ENCODE measurements around the gene GLOD5. TPM values are rescaled to one million over a fixed set of nuclear protein-coding genes. Genes with fewer than 3 reads are reported as not detected.

Gene GLOD5
- total RNA-seq, 4 donors from 2014 or later = 1.2 to 3.3 TPM; not detected in 2

- Histone ChIP-seq H3K27ac (no peak overlapping the region), H3K36me3 (no peaks in the 10 kb centered on the region), H3K27me3 (no peaks in the 10 kb centered on the region), H3K4me3 (replicated peaks in 1 of 3) (no peak overlapping the region), H3K4me1 (peaks cover 0 to 4% of the 10 kb centered on the region in 2 donors), H3K9me3 (no peaks in the 10 kb centered on the region)
- intact Hi-C loops (cut with DNase I) = no loop called here
- TF ChIP-seq POLR2A (IDR thresholded peaks at IDR 0.05) (no peak), CTCF (IDR thresholded peaks at IDR 0.05) (no peak)
- no peak for DNase-seq
- WGBS, 2 donors = 94 to 97% methylated on average over 2 to 8 of the region's 8 CpGs
Measured at GRCh38 chrX:48741834-48742233, 19.7 kb upstream of the GLOD5 start.

DNA sequence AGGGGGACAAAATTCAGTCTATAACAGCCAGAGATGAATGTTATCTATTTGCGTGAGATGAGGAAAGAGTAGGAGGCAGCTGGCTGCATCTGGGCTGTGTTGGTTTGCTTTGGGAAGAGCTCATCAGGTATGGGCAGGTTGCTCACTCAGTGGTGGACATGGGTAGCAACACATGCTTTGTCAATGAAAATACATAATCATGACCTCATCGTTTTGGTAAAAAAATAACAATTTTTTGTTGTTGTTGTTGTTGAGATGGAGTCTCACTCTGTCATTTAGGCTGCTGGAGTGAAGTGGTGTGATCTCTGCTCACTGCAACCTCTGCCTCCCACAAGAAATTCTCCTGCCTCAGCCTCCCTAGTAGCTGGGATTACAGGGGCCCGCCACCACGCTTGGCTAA lies 16.3 kb upstream of the GLOD5 start:
- no peaks in the 10 kb centered on the region for H3K36me3 ChIP-seq
- H3K9me3 ChIP-seq = no peaks in the 10 kb centered on the region
- H3K4me1 ChIP-seq = no peaks in the 10 kb centered on the region
- WGBS, 2 donors = 85 to 96% methylated on average over 4 of the region's 4 CpGs
- no peak overlapping the region for H3K4me3 ChIP-seq (replicated peaks in 1 of 3)
- no peak for TF ChIP-seq POLR2A (IDR thresholded peaks at IDR 0.05)
- no peak for TF ChIP-seq CTCF (IDR thresholded peaks at IDR 0.05)
- no peak overlapping the region for H3K27ac ChIP-seq
- intact Hi-C loops (cut with DNase I) = no loop called here
- no peaks in the 10 kb centered on the region for H3K27me3 ChIP-seq
- DNase-seq = no peak

DNA sequence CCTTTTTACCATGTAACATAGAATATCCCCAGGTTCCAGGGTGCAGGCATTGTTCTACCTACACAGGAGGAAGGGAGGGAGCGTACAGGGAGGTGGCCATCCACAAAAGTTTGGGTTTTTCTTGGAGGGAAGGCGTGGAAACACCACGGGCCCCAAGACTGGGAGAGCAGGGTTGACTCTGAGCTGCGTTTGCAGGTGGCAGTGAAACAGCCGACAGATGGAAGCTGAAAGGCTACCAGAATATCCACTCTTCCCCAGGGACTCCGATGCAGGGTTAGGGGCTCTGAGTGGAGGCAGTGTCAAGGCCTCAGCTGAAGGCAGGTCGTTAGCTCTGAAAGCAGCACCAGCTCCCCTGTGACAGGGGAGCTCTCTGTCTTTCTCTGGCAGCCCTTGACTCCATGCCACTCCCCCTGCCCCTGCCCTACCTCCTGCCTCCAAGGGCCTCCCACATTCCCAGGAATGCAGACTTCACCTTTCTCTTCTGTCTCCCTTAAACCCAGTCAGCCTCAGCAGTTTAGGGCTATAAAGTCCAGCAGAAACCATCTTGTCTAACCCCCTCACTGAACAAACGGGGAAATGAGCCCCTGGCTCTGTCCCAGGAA lies 14.0 kb upstream of the GLOD5 start:
- no peak for TF ChIP-seq POLR2A (IDR thresholded peaks at IDR 0.05)
- no peak for TF ChIP-seq CTCF (IDR thresholded peaks at IDR 0.05)

DNA sequence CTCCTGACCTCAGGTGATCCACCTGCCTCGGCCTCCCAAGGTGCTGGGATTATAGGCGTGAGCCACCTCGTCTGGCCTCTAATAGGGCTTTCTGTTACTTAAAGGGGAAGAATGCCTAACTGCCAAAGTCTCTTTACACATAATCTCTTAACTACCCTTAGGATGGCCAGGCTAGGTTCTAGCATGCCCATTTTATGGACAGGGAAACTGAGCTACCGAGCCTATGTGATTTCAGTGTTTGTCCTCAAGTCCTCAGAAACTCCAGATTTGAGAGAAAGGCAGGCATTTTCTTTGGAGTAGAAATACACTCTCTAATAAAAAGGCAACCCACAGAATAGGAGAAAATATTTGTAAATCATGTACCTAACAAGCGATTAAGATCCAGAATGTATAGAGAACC lies 12.4 kb upstream of the GLOD5 start:
- 88 to 95% methylated on average over 5 of the region's 5 CpGs for WGBS, 2 donors

More for the DNA sequence above, 14.0 kb upstream of the GLOD5 start:
- H3K9me3 ChIP-seq = no peaks in the 10 kb centered on the region
- DNase-seq = no peak
- intact Hi-C loops (cut with DNase I) = no loop called here
- H3K27ac ChIP-seq = no peak overlapping the region
- no peaks in the 10 kb centered on the region for H3K27me3 ChIP-seq
- H3K4me3 ChIP-seq (replicated peaks in 1 of 3) = no peak overlapping the region
- WGBS, 2 donors = 75 to 85% methylated on average over 6 to 8 of the region's 8 CpGs
- H3K4me1 ChIP-seq = no peaks in the 10 kb centered on the region
- no peaks in the 10 kb centered on the region for H3K36me3 ChIP-seq

More for the DNA sequence above, 12.4 kb upstream of the GLOD5 start:
- H3K27ac ChIP-seq = no peak overlapping the region
- no peaks in the 10 kb centered on the region for H3K36me3 ChIP-seq
- H3K27me3 ChIP-seq = no peaks in the 10 kb centered on the region
- no peaks in the 10 kb centered on the region for H3K9me3 ChIP-seq
- TF ChIP-seq POLR2A (IDR thresholded peaks at IDR 0.05) (no peak), CTCF (IDR thresholded peaks at IDR 0.05) (no peak)
- DNase-seq = no peak
- H3K4me1 ChIP-seq = no peaks in the 10 kb centered on the region
- no peak overlapping the region for H3K4me3 ChIP-seq (replicated peaks in 1 of 3)
- intact Hi-C loops (cut with DNase I) = no loop called here

Data from thyroid gland (tissue), 4 donors.